Fibroblast of mammary gland (primary cell): ENCODE results near the gene ST3GAL4.

Experiments used
- DNase-seq: peaks from one replicate; pipeline ENCODE4 v3.0.0-alpha.2; 2010; ENCODE audit warnings: low read depth
- H3K4me3 ChIP-seq: 2 replicates; pipeline ENCODE4 v1.5.1; 2011; ENCODE audit warnings: low read depth, mild to moderate bottlenecking, low read length, moderate library complexity; ENCODE audit not compliant: control insufficient read depth
- TF ChIP-seq, protein P1 (sequence below): conservative IDR thresholded peaks from 2 replicates; pipeline ENCODE4 v1.5.1; 2011; ENCODE audit warnings: low read depth, low read length, inconsistent platforms; ENCODE audit not compliant: control insufficient read depth, insufficient read depth

Gene ST3GAL4

DNA sequence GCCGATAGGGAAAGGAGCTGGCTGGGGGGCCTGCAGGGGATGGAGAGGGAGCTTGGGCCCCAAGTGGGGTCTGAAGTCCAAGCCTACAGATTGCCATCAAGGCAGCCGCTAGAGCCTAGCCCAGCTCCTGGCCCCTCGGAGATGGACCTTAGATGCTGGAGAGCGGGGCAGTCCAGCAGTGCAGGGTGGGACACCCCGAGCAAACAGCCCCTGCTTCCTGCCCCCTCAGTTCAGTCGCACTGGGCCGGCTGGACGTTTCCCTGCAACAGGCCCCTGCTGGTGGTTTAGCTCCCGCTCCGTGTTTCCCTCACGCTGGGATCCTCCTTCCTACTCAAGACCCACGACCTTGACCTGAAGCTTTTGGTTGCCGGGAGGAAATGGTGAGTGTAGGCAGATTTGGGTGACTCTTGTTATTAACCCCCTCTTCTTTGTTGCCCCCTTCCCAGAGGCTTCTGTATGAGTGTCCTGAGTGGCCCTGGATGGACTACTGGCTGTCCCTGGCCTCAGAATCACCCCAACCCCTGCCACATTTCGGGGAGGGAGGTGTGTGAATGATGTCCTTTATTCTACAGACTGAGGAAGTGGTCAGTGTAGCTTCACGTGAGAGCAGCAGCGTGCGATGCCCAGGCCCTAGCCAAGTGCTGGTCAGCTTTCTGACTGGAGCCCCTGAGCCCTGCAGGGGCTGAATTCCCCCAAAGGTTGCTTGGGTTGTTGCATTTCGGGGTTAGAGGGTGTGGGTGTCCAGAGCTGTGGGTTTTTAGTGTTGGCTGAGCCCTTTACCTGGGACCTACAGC lies 2.7 kb downstream of the ST3GAL4 start:
- TF ChIP-seq, protein P1, sequence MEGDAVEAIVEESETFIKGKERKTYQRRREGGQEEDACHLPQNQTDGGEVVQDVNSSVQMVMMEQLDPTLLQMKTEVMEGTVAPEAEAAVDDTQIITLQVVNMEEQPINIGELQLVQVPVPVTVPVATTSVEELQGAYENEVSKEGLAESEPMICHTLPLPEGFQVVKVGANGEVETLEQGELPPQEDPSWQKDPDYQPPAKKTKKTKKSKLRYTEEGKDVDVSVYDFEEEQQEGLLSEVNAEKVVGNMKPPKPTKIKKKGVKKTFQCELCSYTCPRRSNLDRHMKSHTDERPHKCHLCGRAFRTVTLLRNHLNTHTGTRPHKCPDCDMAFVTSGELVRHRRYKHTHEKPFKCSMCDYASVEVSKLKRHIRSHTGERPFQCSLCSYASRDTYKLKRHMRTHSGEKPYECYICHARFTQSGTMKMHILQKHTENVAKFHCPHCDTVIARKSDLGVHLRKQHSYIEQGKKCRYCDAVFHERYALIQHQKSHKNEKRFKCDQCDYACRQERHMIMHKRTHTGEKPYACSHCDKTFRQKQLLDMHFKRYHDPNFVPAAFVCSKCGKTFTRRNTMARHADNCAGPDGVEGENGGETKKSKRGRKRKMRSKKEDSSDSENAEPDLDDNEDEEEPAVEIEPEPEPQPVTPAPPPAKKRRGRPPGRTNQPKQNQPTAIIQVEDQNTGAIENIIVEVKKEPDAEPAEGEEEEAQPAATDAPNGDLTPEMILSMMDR = no peak
- H3K4me3 ChIP-seq = peak overlapping the region; percentile 84
- DNase-seq = no peak

DNA sequence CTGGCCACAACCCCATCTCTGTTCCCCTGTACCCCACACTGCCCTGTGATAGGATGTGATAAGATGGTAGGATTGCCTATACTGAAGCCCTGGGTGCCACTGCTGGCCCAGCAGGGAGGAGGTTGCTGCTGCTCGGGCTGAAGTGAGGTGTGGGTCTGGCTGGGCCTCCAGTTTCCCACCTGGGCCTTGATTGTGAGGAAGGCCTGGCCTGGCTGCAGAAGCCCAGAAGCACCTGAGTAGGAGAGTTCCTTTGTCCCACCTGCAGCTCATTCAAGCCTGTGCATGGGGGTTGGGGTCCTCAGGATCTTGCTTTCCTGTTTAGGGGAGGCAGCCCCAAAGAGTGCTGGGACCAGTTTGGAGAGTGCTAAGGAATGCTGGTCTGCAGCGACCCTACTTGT lies 3.3 kb downstream of the ST3GAL4 start:
- H3K4me3 ChIP-seq = no peak overlapping the region
- TF ChIP-seq, protein P1 = no peak

DNA sequence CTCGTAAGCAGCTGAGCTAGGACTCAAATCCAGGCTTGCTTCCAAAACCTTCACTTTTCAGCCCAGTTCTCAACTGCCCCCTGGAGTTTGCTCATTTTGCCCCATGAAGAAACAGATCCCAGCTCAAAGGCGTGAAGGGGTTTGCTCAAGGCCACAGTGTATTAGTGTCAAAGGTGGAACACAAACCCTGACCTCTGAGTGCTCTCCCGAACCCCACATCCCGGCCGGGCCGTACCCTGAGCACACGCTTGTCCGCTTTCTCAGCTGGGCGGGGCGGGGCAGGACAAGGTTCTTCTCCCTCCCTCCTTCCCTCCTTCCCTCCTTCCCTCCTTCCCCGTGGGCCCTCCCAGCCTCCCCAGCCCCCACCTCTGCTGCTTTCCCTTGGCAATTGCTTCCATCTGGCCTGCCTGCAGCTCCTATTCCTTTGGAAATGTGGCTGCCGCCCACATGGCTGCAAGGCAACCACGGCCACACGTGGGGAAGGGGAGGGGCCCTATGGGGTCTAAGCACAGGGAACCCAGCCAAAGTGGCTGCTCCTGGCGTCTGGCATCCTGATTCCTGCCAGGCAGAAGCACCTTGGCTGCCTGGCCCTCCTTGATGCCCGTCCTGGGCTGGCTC lies 4.1 kb downstream of the ST3GAL4 start:
- peak; percentile 91 for DNase-seq
- TF ChIP-seq, protein P1 = peak; percentile 47
- peak overlapping the region; percentile 9 for H3K4me3 ChIP-seq

More for the DNA sequence above, 3.3 kb downstream of the ST3GAL4 start:
- no peak for DNase-seq

DNA sequence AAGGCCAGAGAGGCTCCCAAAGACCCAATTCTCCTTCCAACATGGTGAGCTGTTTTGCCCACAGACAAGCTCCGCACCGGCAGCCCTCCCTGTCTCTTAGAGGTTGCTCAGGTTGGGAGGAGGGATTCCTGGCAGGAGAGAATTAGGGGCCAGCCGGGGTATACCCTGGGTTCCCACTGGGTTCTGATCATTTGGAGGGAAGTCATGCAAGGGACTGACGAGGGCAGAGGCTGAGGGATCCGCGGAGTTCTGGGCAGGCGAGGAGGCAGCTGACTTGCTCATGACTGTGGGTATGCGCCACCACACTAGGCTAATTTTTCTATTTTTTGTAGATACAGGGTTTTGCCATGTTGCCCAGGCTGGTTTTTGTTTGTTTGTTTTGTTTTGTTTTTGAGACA lies 4.6 kb downstream of the ST3GAL4 start:
- TF ChIP-seq, protein P1 = no peak

DNA sequence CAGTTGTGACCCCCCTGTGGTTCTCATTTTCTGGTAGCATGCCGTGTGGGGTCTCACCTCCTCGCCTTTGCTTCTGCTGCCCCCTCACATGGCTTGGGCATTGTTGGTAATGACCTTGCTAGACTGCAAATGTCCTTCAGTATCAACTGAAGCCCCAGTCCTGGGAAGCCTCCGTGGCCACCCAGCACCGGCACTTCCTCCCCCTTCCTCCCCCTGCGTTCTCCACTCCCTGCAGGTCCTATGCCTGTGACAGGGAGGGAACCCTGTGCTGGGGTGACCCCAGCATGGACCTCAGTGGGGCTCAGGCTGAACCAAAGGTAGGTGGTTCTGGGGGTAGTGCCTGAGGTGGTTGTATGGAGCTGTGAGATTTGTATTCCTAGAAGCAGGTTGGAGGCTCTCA lies 5.9 kb downstream of the ST3GAL4 start:
- no peak overlapping the region for H3K4me3 ChIP-seq
- no peak for DNase-seq
- TF ChIP-seq, protein P1 = no peak

More for the DNA sequence above, 4.6 kb downstream of the ST3GAL4 start:
- no peak for DNase-seq
- peak overlapping the region; percentile 9 for H3K4me3 ChIP-seq

DNA sequence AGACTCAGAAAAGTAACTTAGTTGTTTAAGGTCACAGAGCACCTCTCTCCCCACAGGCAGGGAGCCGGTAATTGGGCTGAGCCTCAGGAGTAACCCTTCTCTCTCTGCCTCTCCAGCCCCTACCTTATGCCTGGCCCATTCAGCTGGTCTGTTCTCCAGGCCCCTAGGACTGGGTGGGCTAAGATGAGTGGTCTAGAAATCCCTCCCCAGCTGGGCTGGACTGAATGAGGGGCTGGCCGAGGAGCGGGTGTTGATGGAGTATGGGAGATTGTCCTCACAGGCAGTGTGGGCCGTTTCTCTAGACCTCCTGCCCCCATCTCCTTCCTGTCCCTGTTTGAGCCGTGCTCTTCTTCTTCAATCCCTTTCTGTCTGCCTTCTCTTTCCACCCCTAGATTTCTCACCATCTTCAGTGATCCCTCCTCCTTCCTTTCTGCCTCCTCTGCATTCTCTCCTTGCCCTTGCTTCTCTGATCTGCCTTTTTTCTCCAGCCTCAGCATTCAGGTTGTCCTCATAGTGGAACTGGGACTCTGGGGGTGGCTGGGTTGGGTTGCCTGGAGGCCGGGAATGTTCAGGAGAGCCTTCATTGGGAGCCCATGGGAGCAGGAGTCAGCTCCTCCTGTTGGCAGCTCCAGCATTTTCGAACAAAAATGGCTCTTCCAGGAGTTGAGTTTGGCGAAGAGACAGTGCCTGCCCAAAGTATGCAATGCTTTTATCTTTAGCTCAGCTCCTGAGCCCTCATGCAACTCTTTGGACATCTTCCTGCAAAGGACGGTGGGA lies 7.6 kb downstream of the ST3GAL4 start:
- no peak overlapping the region for H3K4me3 ChIP-seq
- DNase-seq = no peak
- TF ChIP-seq, protein P1 = no peak
